ENCODE data around the gene KCNC1.

The KCNC1 gene

GRCh38 chr11:17798253-17798652 lies 63.7 kb downstream of the KCNC1 start:
- DNase-seq: no peak

GRCh38 chr11:17798716-17799115 lies 64.1 kb downstream of the KCNC1 start:
- no peak for DNase-seq

- DNase-seq: no peak
These were observed 64.6 kb downstream of the KCNC1 start for GRCh38 chr11:17799147-17799546.

GRCh38 chr11:17801166-17801565 lies 66.6 kb downstream of the KCNC1 start:
- no peak for DNase-seq

GRCh38 chr11:17802491-17802890 lies 67.9 kb downstream of the KCNC1 start:
- DNase-seq: no peak

GRCh38 chr11:17803754-17804334 lies 69.3 kb downstream of the KCNC1 start:
- no peak for DNase-seq

- DNase-seq: no peak
These were observed 70.5 kb downstream of the KCNC1 start for GRCh38 chr11:17805043-17805442.

GRCh38 chr11:17805873-17806272 lies 71.3 kb downstream of the KCNC1 start:
- DNase-seq: no peak

- DNase-seq: no peak
These were observed 72.5 kb downstream of the KCNC1 start for GRCh38 chr11:17807034-17807433.

GRCh38 chr11:17810041-17810440 lies 75.5 kb downstream of the KCNC1 start:
- DNase-seq: no peak

- DNase-seq: no peak
These were observed 76.2 kb downstream of the KCNC1 start for GRCh38 chr11:17810746-17811145.

GRCh38 chr11:17811352-17811751 lies 76.8 kb downstream of the KCNC1 start:
- no peak for DNase-seq

GRCh38 chr11:17812091-17812864 lies 77.7 kb downstream of the KCNC1 start:
- no peak for DNase-seq

- DNase-seq: no peak
These were observed 78.2 kb downstream of the KCNC1 start for GRCh38 chr11:17812865-17813187.

- no peak for DNase-seq
These were observed 78.9 kb downstream of the KCNC1 start for GRCh38 chr11:17813391-17814059.

- no peak for DNase-seq
These were observed 80.0 kb downstream of the KCNC1 start for GRCh38 chr11:17814546-17814945.

- DNase-seq: no peak
These were observed 81.8 kb downstream of the KCNC1 start for GRCh38 chr11:17816232-17816931.

GRCh38 chr11:17821648-17822400 lies 87.2 kb downstream of the KCNC1 start:
- DNase-seq: no peak

- DNase-seq: no peak
These were observed 87.8 kb downstream of the KCNC1 start for GRCh38 chr11:17822401-17822781.

- no peak for DNase-seq
These were observed 92.4 kb downstream of the KCNC1 start for GRCh38 chr11:17827006-17827405.

- DNase-seq: no peak
These were observed 93.8 kb downstream of the KCNC1 start for GRCh38 chr11:17828311-17828751.

GRCh38 chr11:17831228-17831627 lies 96.6 kb downstream of the KCNC1 start:
- no peak for DNase-seq

- DNase-seq: no peak
These were observed 97.3 kb downstream of the KCNC1 start for GRCh38 chr11:17831883-17832282.
